Ascending aorta (tissue), 2 donors: ENCODE results near the gene PGLYRP2. TPM values are rescaled to one million over a fixed set of nuclear protein-coding genes. Genes with fewer than 3 reads are reported as not detected.

Experiments used
- DNase-seq, 2 donors: peaks; one replicate each; pipeline ENCODE4 v3.0.0-alpha.2; 2019; ENCODE audit warnings: low spot score in 2 of 2
- H3K27ac ChIP-seq, 2 donors: fragments of 200-600 bp; sonication (generic); one replicate each; pipeline ENCODE4 v1.5.1; 2016 to 2017; ENCODE audit warnings: mild to moderate bottlenecking in 1 of 2
- H3K27me3 ChIP-seq: fragments of 200-600 bp; sonication (generic); one replicate; pipeline ENCODE4 v1.5.1; 2017
- H3K36me3 ChIP-seq, 2 donors: fragments of 200-600 bp; sonication (generic); one replicate each; pipeline ENCODE4 v1.5.1; 2016
- H3K4me1 ChIP-seq, 2 donors: fragments of 200-600 bp; sonication (generic); one replicate each; pipeline ENCODE4 v1.5.1; 2016 to 2017; ENCODE audit warnings: mild to moderate bottlenecking in 1 of 2
- H3K4me3 ChIP-seq, 2 donors: fragments of 200-600 bp; sonication (generic); one replicate each; pipeline ENCODE4 v1.5.1; 2016 to 2017; ENCODE audit warnings: mild to moderate bottlenecking in 1 of 2
- H3K9me3 ChIP-seq, 2 donors: fragments of 200-600 bp; sonication (generic); one replicate each; pipeline ENCODE4 v1.5.1; 2016
- intact Hi-C: fragments of 100-400 bp; cut with DNase I; formaldehyde crosslinking; loops from one replicate; pipeline ENCODE4 v1.15.1; 2023
- total RNA-seq: library from RNA; depleted of rRNA; stranded (reverse); fragments of >200 nt; gene quantifications from one replicate; pipeline ENCODE4 v1.1.0, GENCODE V29; 2016
- TF ChIP-seq, protein P1 (sequence below), 3 experiments: fragments of 200-600 bp in 2 of 3; fragments of 450-650 bp in 1 of 3; sonication (generic) in 2 of 3; IDR thresholded peaks; one replicate each; pipeline ENCODE4 v1.5.1; 2016 to 2019; ENCODE audit warnings: antibody characterized with exemption in 3 of 3, mild to moderate bottlenecking in 1 of 3, moderate library complexity in 1 of 3

PGLYRP2 gene
- total RNA-seq, 1 donor from 2014 or later = not detected

DNA sequence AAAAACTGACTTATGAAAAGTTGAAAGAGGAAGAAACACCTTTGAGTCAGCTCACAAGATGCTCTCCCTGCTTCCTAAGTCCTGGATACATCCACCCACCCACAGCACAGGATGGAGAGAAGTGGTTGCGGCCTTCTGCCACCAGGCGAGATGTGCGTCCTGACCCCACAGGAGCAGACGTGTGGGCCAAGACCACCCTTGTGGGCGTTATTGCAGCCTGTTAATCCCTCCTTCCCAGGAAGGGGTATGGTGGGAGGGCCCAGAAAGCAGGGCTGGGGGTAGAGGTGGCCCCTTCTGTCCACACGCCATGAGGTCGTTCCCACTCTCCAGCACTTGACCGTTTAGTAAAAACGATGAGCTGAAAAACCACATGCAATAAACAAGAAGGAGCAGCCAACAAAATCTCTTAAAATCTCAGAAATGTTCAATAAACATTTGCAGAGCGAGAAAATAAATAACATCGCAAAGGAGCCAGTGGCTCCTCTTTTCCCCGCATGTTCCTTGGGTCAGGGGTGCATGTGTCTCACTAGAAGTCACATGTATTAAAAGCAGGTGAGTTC is 58.1 kb downstream of the PGLYRP2 start:
- no peak for DNase-seq
- H3K36me3 ChIP-seq = peaks cover 37 to 38% of the 10 kb centered on the region in 2 donors
- peaks cover 5 to 27% of the 10 kb centered on the region in 2 donors for H3K4me1 ChIP-seq
- peak overlapping the region; percentile 64 to 73 for H3K27ac ChIP-seq
- no peaks in the 10 kb centered on the region for H3K9me3 ChIP-seq
- no peak overlapping the region for H3K4me3 ChIP-seq
- no peaks in the 10 kb centered on the region for H3K27me3 ChIP-seq
- TF ChIP-seq, protein P1, sequence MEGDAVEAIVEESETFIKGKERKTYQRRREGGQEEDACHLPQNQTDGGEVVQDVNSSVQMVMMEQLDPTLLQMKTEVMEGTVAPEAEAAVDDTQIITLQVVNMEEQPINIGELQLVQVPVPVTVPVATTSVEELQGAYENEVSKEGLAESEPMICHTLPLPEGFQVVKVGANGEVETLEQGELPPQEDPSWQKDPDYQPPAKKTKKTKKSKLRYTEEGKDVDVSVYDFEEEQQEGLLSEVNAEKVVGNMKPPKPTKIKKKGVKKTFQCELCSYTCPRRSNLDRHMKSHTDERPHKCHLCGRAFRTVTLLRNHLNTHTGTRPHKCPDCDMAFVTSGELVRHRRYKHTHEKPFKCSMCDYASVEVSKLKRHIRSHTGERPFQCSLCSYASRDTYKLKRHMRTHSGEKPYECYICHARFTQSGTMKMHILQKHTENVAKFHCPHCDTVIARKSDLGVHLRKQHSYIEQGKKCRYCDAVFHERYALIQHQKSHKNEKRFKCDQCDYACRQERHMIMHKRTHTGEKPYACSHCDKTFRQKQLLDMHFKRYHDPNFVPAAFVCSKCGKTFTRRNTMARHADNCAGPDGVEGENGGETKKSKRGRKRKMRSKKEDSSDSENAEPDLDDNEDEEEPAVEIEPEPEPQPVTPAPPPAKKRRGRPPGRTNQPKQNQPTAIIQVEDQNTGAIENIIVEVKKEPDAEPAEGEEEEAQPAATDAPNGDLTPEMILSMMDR (IDR thresholded peaks at IDR 0.05) = no peak
- intact Hi-C loops = no loop called here

DNA sequence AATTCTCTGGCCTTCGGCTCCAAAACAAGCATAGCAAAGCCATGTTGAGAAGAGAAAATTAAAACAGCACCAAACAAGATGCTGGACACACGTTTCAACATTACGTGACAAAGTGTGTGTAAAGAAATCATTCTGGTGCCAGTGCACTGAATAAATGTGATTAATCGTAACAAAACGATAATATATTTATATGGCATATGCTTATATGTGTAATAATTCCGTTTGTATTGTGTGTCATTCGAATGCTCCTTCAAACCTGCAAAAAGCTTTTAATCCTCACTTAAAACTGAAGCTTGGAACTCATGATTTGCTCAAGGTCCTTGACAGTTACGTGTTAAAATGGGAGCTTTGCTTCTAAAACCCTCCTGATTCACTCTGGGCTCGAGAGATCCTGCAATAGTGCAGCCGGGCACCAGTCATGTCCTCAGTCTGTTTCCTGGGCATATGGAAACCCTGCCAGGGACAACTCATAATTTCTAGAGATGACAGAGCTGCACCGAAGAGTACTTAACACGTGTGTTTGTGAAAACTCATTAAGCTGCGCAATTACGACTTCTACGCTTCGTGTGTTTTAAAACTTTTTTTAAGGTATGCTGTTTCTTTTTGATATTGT is 59.8 kb downstream of the PGLYRP2 start:
- Histone ChIP-seq H3K27me3 (no peaks in the 10 kb centered on the region), H3K4me1 (peaks cover 5 to 35% of the 10 kb centered on the region in 2 donors), H3K4me3 (peak overlapping the region; percentile 44 to 97), H3K27ac (peak overlapping the region; percentile 29 to 33), H3K36me3 (peaks cover 23% of the 10 kb centered on the region in 2 donors), H3K9me3 (no peaks in the 10 kb centered on the region)
- intact Hi-C loops = loop anchor here (1.0 to 5.0 kb wide), 4 partner anchors 13 to 138 kb away; partner anchors contain the start of gene AKAP8
- no peak for DNase-seq
- TF ChIP-seq, protein P1 (IDR thresholded peaks at IDR 0.05) = no peak

Other genes starting within 250 kb of the PGLYRP2 start
- not detected for gene EPHX3, start 247.1 kb downstream of the PGLYRP2 start, total RNA-seq
- gene BRD4, start 147.0 kb downstream of the PGLYRP2 start, total RNA-seq = 55.3 TPM
- 17.0 TPM for gene AKAP8, start 99.7 kb downstream of the PGLYRP2 start, total RNA-seq
- 143 TPM for gene AKAP8L, start 60.5 kb downstream of the PGLYRP2 start, total RNA-seq
- 90.4 TPM for gene WIZ, start 29.5 kb downstream of the PGLYRP2 start, total RNA-seq
- gene RASAL3, start 15.0 kb downstream of the PGLYRP2 start, total RNA-seq = 4.4 TPM
- not detected for gene CYP4F22, start 29.0 kb upstream of the PGLYRP2 start, total RNA-seq
- not detected for gene CYP4F8, start 135.7 kb upstream of the PGLYRP2 start, total RNA-seq
- not detected for gene CYP4F3, start 161.4 kb upstream of the PGLYRP2 start, total RNA-seq
- 17.2 TPM for gene CYP4F12, start 193.6 kb upstream of the PGLYRP2 start, total RNA-seq
- not detected for gene OR10H2, start 248.5 kb upstream of the PGLYRP2 start, total RNA-seq